ENCODE measurements around the gene CLDN11.

The CLDN11 gene

GRCh38 chr3:170454509-170454908, 35.8 kb downstream of the CLDN11 start:
- POLR2A ChIA-PET: no interaction called here
- no peak for TF ChIP-seq ZBTB7A (tag by site-specific recombination; IDR thresholded peaks at IDR 0.05; ENCODE audit: low read depth)
- TF ChIP-seq ZNF660 (tag by site-specific recombination; IDR thresholded peaks at IDR 0.05): no peak
- TF ChIP-seq ZNF747 (tag by site-specific recombination; IDR thresholded peaks at IDR 0.05): no peak
- TF ChIP-seq, protein P1, sequence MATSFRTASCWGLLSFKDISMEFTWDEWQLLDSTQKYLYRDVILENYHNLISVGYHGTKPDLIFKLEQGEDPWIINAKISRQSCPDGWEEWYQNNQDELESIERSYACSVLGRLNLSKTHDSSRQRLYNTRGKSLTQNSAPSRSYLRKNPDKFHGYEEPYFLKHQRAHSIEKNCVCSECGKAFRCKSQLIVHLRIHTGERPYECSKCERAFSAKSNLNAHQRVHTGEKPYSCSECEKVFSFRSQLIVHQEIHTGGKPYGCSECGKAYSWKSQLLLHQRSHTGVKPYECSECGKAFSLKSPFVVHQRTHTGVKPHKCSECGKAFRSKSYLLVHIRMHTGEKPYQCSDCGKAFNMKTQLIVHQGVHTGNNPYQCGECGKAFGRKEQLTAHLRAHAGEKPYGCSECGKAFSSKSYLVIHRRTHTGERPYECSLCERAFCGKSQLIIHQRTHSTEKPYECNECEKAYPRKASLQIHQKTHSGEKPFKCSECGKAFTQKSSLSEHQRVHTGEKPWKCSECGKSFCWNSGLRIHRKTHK (tag by site-specific recombination; IDR thresholded peaks at IDR 0.05): no peak
- TF ChIP-seq ZNF473 (tag by site-specific recombination; IDR thresholded peaks at IDR 0.05): no peak
- TF ChIP-seq SETDB1 (IDR thresholded peaks at IDR 0.05; ENCODE audit: insufficient read length, low read length): no peak
- TF ChIP-seq ZNF664 (tag by site-specific recombination; IDR thresholded peaks at IDR 0.05): no peak
- no peak for TF ChIP-seq ZNF555 (tag by site-specific recombination; conservative IDR thresholded peaks at IDR 0.05)
- TF ChIP-seq ZNF350 (tag by site-specific recombination; IDR thresholded peaks at IDR 0.05): no peak
- TF ChIP-seq ZNF514 (tag by site-specific recombination; IDR thresholded peaks at IDR 0.05): no peak
- no peak for TF ChIP-seq ZNF530 (tag by site-specific recombination; IDR thresholded peaks at IDR 0.05; ENCODE audit: low read depth)
- TF ChIP-seq, protein P2, sequence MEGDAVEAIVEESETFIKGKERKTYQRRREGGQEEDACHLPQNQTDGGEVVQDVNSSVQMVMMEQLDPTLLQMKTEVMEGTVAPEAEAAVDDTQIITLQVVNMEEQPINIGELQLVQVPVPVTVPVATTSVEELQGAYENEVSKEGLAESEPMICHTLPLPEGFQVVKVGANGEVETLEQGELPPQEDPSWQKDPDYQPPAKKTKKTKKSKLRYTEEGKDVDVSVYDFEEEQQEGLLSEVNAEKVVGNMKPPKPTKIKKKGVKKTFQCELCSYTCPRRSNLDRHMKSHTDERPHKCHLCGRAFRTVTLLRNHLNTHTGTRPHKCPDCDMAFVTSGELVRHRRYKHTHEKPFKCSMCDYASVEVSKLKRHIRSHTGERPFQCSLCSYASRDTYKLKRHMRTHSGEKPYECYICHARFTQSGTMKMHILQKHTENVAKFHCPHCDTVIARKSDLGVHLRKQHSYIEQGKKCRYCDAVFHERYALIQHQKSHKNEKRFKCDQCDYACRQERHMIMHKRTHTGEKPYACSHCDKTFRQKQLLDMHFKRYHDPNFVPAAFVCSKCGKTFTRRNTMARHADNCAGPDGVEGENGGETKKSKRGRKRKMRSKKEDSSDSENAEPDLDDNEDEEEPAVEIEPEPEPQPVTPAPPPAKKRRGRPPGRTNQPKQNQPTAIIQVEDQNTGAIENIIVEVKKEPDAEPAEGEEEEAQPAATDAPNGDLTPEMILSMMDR (tag by site-specific recombination; IDR thresholded peaks at IDR 0.05): no peak
- TF ChIP-seq ZNF433 (tag by site-specific recombination; IDR thresholded peaks at IDR 0.05; ENCODE audit: low read depth): no peak
- no peak for TF ChIP-seq ZNF280D (tag by site-specific recombination; IDR thresholded peaks at IDR 0.05)
- TF ChIP-seq, protein P3, sequence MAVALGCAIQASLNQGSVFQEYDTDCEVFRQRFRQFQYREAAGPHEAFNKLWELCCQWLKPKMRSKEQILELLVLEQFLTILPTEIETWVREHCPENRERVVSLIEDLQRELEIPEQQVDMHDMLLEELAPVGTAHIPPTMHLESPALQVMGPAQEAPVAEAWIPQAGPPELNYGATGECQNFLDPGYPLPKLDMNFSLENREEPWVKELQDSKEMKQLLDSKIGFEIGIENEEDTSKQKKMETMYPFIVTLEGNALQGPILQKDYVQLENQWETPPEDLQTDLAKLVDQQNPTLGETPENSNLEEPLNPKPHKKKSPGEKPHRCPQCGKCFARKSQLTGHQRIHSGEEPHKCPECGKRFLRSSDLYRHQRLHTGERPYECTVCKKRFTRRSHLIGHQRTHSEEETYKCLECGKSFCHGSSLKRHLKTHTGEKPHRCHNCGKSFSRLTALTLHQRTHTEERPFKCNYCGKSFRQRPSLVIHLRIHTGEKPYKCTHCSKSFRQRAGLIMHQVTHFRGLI (tag by site-specific recombination; IDR thresholded peaks at IDR 0.05): no peak
- Histone ChIP-seq H3K4me3 (ENCODE audit: low read depth, low read length) (no peak overlapping the region), H3K9me3 (ENCODE audit: control insufficient read depth, insufficient read depth, low read depth, low read length) (no peaks in the 10 kb centered on the region), H3K27ac (ENCODE audit: extremely low read depth, low read depth, low read length) (no peak overlapping the region), H3K4me1 (ENCODE audit: control insufficient read depth, insufficient read depth, low read length) (no peaks in the 10 kb centered on the region), H3K36me3 (ENCODE audit: control insufficient read depth in 2 of 2, insufficient read depth in 1 of 2, low read length in 2 of 2) (no peaks in the 10 kb centered on the region)
- CTCF ChIA-PET: no interaction called here

GRCh38 chr3:170458285-170458684, 39.6 kb downstream of the CLDN11 start:
- POLR2A ChIA-PET: no interaction called here
- Histone ChIP-seq H3K4me3 (ENCODE audit: low read depth, low read length) (no peak overlapping the region), H3K27ac (ENCODE audit: extremely low read depth, low read depth, low read length) (no peak overlapping the region), H3K9me3 (ENCODE audit: control insufficient read depth, insufficient read depth, low read depth, low read length) (no peaks in the 10 kb centered on the region), H3K4me1 (ENCODE audit: control insufficient read depth, insufficient read depth, low read length) (no peaks in the 10 kb centered on the region), H3K36me3 (ENCODE audit: control insufficient read depth in 2 of 2, insufficient read depth in 1 of 2, low read length in 2 of 2) (no peaks in the 10 kb centered on the region)
- CTCF ChIA-PET: interaction anchor here (1.2 kb wide), 1 partner anchor 45 kb away, joined by 4 read pairs; no protein-coding TSS in a partner anchor
- TF ChIP-seq PRDM6 (tag by site-specific recombination; IDR thresholded peaks at IDR 0.05) (no peak), ZNF132 (tag by site-specific recombination; IDR thresholded peaks at IDR 0.05; ENCODE audit: borderline replicate concordance) (no peak), ZFHX2 (tag by site-specific recombination; conservative IDR thresholded peaks at IDR 0.05) (no peak), PBX3 (CRISPR knock-in tag; IDR thresholded peaks at IDR 0.05) (no peak), ZNF677 (tag by site-specific recombination; IDR thresholded peaks at IDR 0.05) (no peak), ZNF843 (tag by site-specific recombination; IDR thresholded peaks at IDR 0.05) (no peak)
- TF ChIP-seq, protein P4, sequence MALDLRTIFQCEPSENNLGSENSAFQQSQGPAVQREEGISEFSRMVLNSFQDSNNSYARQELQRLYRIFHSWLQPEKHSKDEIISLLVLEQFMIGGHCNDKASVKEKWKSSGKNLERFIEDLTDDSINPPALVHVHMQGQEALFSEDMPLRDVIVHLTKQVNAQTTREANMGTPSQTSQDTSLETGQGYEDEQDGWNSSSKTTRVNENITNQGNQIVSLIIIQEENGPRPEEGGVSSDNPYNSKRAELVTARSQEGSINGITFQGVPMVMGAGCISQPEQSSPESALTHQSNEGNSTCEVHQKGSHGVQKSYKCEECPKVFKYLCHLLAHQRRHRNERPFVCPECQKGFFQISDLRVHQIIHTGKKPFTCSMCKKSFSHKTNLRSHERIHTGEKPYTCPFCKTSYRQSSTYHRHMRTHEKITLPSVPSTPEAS (tag by site-specific recombination; IDR thresholded peaks at IDR 0.05): no peak

Measured in HEK293 (cell line).